MG63 (cell line): Measurements from ENCODE around the gene GRID2IP. TPM values are rescaled to one million over a fixed set of nuclear protein-coding genes. Genes with fewer than 3 reads are reported as not detected.
"Not testable (repeated sequence)": the region's sequence is repeated elsewhere in the genome, so short reads cannot be mapped to it uniquely, and the experiment has no call there.

Source experiments
- DNase-seq: peaks from one replicate; pipeline ENCODE4 v3.0.0-alpha.2; 2020
- H3K27me3 ChIP-seq: fragments of 250-450 bp; sonication (Bioruptor Pico); 2 replicates; pipeline ENCODE4 v1.5.1; 2020; ENCODE audit warnings: mild to moderate bottlenecking, moderate library complexity
- H3K36me3 ChIP-seq: fragments of 250-450 bp; sonication (Bioruptor Pico); 2 replicates; pipeline ENCODE4 v1.5.1; 2020; ENCODE audit warnings: mild to moderate bottlenecking, moderate library complexity
- H3K4me3 ChIP-seq: fragments of 250-450 bp; sonication (Bioruptor Pico); 2 replicates; pipeline ENCODE4 v1.5.1; 2020; ENCODE audit warnings: mild to moderate bottlenecking, moderate library complexity
- H3K9me3 ChIP-seq: fragments of 250-450 bp; sonication (Bioruptor Pico); 2 replicates; pipeline ENCODE4 v1.5.1; 2020; ENCODE audit warnings: mild to moderate bottlenecking, moderate library complexity
- total RNA-seq: library from RNA; depleted of rRNA; stranded (reverse); fragments of >200 nt; shearing (Covaris generic); gene quantifications from 2 replicates; pipeline ENCODE4 v1.2.3, GENCODE V29; 2014; ENCODE audit warnings: low replicate concordance; rRNA removed

GRID2IP gene
- total RNA-seq, 1 experiment from 2014 or later: not detected

GRCh38 chr7:6449884-6450283, 101.4 kb downstream of the GRID2IP start:
- not testable (repeated sequence) for H3K4me3 ChIP-seq, H3K27me3 ChIP-seq, H3K9me3 ChIP-seq
- peaks cover 11% of the 10 kb centered on the region for H3K36me3 ChIP-seq
- peak; percentile 65 for DNase-seq

GRCh38 chr7:6448943-6449543, 102.2 kb downstream of the GRID2IP start:
- no peaks in the 10 kb centered on the region for H3K9me3 ChIP-seq
- H3K4me3 ChIP-seq: no peak overlapping the region; the same call in 1 of the 2 replicates
- H3K27me3 ChIP-seq: no peaks in the 10 kb centered on the region
- no peak for DNase-seq
- peaks cover 19% of the 10 kb centered on the region for H3K36me3 ChIP-seq

- Histone ChIP-seq H3K4me3 (peak within 1 kb of the TSS; percentile 91), H3K9me3 (no peaks in the 10 kb centered on the region), H3K27me3 (no peaks in the 10 kb centered on the region), H3K36me3 (peaks cover 27% of the 10 kb centered on the region)
- DNase-seq: peak; percentile 85
Observed at GRCh38 chr7:6447581-6448199, 103.6 kb downstream of the GRID2IP start, which contains the start of gene DAGLB. Gene DAGLB (minus strand): TSS chr7:6447954. CDS start chr7:6447842, 112 bp downstream.

Other genes starting within 250 kb of the GRID2IP start
- 19.8 and 44.1 TPM in 2 replicates for gene FAM220A, start 202.5 kb downstream of the GRID2IP start, total RNA-seq
- gene RAC1, start 176.9 kb downstream of the GRID2IP start, total RNA-seq: 20.8 and 31.9 TPM in 2 replicates
- 15.6 and 59.1 TPM in 2 replicates for gene DAGLB, start 103.5 kb downstream of the GRID2IP start, total RNA-seq
- 200 and 249 TPM in 2 replicates for gene KDELR2, start 67.3 kb downstream of the GRID2IP start, total RNA-seq
- gene ZDHHC4, start 26.0 kb upstream of the GRID2IP start, total RNA-seq: 34.8 and 39.2 TPM in 2 replicates
- gene INTS15, start 38.6 kb upstream of the GRID2IP start, total RNA-seq: 8.6 and 16.2 TPM in 2 replicates
- 23.6 and 27.1 TPM in 2 replicates for gene ZNF853, start 64.1 kb upstream of the GRID2IP start, total RNA-seq
- gene ZNF316, start 85.9 kb upstream of the GRID2IP start, total RNA-seq: 7.6 and 17.1 TPM in 2 replicates
- 7.1 and 8.0 TPM in 2 replicates for gene ZNF12, start 155.5 kb upstream of the GRID2IP start, total RNA-seq
- gene RSPH10B2, start 202.6 kb upstream of the GRID2IP start, total RNA-seq: 0.20 TPM in 1 of 2 replicates, not detected in the other